HG03460 (cell line): ENCODE results near the gene TNFRSF1B.

Source experiments
- ATAC-seq: cut with Tn5 transposase; IDR thresholded peaks from one replicate; pipeline ENCODE4 v1.9.1; 2021; ENCODE audit not compliant: unreplicated experiment

TNFRSF1B gene

DNA sequence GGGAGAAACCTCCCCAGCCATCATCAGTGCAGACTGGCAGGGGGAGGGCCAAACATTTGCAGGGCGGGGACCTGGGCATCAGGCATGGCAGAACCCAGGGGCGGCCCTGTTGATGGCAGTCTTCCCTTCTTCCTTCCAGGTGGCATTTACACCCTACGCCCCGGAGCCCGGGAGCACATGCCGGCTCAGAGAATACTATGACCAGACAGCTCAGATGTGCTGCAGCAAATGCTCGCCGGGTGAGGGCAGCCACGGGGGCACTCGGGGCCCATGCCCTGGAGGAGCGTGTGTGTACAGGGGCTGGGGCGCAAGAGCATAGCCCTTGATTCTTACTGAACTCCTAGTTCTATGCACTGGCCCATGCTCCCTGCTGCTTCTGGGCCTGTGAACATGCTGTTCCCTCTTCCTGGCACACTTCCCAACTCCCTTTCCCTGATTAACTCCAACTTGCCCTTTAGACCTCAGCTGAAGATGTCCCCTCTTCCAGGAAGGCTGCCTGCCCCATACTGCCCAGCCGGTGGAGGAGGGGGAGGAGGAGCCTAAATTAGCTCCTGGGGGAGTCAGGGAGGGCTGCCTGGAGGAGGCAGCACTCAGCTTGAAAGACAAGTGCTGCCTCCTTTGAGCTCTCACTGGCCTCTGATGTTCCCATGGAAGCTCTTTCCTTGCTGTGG lies 22.0 kb downstream of the TNFRSF1B start:
- ATAC-seq, result no peak

DNA sequence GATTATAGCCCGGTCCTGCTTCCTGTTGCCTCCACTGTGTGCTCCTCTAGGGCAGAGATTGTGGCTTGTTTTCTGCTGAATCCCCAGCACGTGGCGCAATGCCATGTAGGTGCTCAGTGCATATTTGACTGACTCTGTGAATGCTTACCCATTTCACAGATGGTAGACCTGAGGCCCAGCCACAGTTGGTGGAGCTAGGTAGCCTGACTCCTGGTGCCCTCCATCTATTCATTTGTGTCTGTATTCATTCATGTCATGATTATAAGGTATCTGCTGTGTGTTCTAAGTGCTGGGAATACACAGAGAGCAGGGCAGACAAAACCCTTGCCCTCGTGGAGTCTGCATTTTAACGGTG lies 22.5 kb downstream of the TNFRSF1B start:
- no peak for ATAC-seq

DNA sequence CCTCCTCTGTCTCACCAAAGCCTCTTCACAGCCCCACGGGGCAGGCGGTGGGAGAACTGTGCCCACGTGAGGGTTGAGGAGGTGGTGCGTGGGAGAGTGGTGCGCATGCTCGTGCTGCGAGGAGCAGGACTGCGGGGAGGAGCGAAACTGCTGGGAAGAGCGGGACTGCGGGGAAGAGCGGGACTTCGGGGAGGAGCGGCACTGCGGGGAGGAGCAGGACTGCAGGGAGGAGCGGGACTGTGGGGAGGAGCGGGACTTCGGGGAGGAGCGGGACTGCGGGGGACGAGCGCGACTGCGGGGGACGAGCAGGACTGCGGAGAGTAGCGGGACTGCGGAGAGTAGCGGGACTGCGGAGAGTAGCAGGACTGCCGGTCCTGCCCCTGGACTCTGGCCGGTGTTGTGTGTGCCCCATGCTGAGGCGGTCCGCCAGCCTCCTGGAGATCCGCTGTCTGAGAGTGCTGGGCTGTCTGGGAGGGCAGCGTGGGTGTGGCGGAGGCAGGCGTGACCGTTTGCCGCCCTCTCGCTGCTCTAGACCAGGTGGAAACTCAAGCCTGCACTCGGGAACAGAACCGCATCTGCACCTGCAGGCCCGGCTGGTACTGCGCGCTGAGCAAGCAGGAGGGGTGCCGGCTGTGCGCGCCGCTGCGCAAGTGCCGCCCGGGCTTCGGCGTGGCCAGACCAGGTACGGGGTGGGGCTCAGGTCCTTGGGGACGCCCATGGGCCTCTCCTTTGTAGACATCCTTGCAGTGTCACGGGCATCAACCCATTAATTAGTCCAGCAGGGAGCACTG lies 24.6 kb downstream of the TNFRSF1B start:
- no peak for ATAC-seq

DNA sequence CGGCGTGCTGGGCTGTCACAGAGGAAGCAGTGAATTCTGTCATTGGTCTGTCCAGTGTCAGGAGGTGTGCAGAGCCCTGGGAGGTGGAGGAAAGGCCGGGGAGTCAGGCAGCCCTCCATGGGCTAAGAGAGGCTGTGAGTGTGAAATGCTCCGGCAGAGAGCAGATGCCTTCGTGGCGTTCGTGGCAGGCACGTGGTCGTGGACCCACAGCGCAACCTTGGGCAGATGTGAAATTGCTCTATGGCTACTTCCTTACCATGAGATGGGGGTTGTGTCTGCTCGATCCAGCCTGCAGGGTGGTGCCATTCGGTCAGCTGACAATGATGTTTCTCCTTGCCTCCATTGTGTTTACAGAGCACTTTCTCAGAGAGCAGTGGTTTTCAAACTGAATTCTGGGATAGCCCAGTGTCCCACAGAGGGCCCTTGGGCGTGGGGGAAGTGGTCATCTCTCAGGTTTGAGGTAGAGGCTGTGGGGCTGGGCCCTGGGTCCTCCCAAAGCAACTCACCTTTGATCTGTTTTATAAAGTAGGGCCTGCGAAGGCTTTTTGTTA lies 27.9 kb downstream of the TNFRSF1B start:
- no peak for ATAC-seq

DNA sequence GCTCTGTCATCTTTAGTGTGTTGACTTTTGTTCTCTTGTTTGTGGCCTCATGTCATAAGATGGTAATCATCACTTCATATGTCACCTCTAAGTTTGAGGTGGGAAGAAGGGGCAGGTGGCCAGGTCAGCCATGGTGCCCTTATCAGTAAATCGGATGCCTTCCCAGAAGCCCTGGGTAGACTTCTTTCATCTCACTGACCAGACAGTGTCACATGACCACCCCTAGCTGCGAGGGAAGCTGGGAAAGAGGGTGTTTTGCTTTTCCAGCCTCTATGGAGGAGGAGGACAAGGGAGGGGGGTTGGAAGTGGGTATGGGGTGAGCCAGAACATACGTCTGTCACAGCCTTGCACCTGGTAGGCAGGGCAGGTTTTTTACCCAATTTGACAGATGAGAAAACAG lies 28.6 kb downstream of the TNFRSF1B start:
- ATAC-seq, result no peak

DNA sequence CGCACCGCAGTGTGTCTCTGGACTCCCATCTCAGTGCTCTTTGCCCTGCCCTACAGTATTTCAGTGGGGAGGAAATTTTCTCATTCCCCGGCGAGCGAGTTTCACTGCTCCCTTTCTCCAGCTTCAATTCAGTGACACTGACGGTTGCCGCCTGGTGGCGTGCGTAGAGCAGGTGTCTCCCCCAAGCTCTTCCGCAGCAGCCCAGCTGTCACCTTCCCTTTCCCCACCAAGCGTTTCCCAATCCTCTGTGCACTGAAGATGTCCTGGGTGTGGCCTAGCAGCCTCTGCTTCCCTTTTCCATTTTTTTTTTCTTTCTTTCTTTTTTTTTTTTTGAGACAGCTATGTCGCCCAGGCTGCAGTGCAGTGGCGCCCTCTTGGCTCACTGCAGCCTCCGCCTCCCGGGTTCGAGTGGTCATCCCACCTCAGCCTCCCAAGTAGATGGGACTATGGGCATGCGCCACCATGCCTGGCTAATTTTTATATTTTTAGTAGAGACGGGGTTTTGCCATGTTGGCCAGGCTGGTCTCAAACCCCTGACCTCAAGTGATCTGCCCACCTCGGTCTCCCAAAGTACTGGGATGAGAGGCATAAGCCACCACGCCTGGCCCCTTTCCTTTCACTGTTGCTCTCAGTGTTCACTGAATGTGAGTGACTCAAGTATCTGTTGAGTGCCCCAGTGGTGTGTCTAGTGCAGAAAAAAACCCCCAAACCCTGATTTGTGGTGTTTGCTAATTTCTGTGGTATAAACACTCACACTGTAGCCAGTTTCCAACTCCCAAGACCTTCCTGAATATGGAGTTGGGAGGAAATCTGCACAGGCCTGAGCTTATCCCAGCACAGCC lies 30.1 kb downstream of the TNFRSF1B start:
- no peak for ATAC-seq

DNA sequence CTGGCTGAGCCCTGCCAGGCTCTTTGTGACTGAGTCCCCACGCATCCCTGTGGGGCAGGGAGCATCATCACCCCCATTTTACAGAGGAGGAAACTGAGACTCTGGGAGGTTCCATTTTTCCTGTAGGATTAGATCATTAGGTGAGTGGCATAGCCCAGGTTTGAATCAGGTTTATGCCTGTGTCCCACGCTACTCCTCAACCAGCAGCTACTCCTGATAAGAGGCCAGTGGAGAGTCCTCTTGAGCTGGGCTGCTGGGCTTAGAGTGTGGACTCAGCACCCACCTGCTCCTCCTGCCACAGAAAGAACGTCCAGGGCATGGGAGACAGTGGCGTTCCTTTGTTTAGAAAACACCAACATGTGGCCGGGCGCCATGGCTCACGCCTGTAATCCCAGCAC lies 30.7 kb downstream of the TNFRSF1B start:
- no peak for ATAC-seq

DNA sequence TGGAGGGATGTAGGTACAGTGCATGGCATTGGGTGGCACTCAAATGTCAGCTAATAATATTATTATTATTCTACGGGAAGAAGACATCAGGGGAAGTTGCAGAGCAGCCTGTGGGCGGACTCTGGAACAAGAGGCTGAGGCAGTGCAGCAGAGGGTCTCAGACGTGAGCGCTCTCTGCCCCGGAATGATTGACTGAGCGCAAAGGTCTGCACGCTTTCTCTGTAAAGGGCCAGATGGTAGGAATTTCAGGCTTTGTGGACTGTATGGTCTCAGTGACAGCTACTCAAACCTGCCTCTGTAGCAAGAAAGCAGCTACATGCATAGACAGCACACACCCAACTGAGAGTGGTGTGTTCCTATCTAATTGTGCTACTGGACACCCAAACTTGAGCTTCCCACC lies 33.4 kb downstream of the TNFRSF1B start:
- ATAC-seq, result no peak

DNA sequence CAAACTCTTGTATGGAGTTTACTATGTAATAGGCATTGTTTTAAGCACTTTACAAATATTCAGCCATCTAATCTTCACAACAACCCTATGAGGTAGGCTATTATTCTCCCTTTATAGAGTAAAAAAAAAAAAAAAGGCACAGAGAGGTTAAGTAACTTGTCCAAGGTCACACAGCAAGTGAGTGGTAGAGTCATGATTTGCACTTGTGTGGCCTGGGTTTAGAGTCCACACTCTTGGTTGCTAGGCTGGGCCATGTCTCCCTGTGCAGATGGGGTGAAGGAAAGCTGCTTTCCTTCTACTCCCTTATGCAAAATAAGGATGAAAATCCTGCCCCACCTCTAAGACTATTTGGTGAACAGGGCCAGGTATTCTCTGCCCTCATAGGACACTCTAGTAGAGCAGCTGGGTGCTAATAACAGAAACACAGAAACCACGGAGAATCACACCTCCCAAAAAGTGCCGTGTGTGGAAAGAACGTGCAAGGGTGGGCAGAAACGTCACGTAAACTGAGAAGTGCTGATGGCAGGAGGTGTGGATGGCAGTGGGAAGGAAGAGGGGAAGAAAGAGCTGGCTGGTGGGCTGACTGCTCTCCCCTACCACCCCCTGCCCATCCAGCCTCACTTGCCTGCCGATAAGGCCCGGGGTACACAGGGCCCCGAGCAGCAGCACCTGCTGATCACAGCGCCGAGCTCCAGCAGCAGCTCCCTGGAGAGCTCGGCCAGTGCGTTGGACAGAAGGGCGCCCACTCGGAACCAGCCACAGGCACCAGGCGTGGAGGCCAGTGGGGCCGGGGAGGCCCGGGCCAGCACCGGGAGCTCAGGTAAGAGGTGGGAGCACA lies 34.8 kb downstream of the TNFRSF1B start:
- no peak for ATAC-seq

DNA sequence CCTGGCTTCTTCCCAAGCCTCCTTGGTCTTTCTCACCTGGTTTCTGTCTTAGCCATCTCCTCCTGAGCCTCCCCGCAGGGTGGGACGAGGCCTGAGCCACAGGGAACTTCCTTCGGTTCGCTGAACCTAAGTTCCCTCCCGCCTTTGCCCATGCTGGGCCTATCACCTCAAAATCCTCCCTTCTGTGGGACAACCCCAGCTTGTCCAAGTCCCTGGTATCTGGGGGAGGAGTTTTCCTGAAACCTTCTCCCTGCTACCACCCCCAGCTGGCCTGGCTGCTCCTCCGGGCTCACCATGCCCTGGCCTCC lies 35.4 kb downstream of the TNFRSF1B start:
- ATAC-seq, result no peak

DNA sequence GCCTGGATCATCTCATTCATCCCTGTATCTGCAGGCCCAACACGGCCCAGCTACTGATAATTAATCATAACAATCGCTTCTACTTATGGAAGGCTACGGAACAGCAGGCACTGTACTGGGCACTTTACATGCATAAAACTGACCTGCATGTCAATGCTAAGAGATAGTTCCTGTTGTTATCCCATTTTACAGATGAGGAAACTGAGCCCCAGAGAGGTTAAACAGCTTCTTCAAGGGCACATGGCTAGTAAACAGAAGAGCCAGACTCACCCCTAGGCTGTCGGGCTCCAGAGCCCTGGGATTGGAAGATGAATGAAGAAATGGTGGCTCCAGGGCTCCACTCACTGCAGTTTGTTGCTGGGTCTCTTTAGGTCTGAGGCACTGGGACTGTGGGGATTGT lies 35.8 kb downstream of the TNFRSF1B start:
- no peak for ATAC-seq

DNA sequence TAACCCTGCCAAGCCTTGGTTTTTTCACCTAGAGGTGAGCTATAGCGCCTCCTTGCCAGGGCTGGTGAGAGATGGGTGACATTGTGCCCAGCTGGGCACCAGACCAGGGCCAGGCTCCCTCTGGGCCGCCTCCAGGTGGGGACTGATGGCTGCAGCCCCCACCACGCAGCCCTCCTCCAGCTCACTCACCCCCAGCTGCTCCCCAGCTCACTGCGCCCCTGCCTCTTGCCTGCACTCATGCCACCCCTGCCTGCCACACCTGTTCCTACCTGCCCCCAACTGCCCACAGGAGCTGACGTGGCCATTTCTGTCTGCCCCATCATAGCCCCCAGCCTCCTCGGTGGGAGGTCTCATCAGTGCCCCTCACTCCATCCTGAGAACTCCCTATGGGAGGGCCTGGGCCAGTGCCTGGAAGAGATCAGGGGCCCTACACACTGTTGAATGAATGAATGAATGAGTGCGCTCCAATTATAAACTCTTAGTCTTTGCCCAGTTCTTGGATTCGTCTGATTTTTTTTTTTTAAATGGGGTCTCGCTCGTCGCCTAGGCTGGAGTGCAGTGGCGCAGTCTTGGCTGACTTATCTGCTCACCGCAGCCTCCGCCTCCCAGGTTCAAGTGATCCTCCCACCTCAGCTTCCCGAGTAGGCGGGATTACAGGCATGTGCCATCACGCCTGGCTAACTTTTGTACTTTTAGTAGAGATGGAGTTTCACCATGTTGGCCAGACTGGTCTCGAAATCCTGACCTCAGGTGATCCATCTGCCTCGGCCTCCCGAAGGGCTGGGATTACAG lies 36.6 kb downstream of the TNFRSF1B start:
- no peak for ATAC-seq

DNA sequence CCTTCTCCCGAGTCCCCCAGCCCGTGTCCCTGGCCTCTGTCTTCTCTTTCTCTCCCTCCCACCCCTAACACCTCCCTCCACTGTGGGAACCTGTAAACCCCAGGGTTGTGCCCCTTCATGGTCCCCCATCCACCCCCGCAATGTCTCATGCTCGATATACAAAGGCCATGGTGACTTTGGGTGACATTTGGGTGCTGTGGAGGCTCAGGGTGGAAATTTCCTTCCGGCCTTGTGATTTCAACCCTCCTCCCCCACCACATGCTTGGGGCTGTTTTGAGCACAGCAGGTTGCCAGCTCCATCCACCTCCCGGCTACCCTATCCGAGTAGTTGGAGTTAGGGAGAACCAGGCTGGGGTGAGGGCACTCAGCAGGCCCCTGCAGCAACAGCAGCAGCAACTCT lies 37.3 kb downstream of the TNFRSF1B start:
- no peak for ATAC-seq

DNA sequence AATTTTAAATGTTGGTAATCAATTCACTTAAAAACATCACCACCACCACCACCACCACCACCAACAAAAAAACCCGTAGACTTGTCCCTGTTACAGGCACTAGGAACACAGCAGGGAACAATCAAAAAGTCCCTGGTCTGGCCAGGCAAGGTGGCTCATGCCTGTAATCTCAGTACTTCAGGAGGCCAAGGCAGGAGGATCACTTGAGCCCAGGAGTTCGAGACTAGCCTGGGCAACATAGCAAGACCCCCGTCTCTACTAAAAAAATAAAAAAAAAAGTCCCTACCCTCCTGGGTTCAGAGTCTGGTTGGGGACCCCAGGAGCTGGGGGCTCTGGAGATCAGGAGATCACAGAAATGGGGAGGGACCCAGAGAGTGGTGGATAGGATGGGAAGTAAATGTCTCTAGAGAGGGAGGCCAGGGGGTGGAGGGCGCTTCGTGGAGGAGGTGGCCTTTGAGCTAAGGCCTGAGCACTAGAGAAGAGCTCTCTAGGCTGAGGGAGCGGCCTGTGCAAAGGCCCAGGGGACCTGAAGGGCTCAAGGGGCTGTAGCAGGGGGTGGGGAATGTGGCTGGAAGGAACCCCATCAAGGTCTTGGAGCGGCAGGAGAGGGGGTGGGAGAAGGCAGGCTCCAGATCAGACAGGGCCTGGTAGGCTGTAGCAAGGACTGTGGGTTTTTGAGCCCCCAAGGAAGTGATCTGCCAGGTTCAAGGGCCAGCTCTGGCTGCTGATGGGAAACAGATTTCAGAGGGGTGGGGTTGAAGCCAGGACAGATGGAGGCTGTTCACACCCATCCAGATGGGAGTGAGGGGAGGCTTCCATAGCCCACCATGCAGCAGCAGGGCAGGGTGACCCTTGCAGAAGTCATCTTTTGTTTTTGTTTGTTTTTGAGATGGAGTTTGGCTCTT lies 38.2 kb downstream of the TNFRSF1B start:
- ATAC-seq, result no peak

DNA sequence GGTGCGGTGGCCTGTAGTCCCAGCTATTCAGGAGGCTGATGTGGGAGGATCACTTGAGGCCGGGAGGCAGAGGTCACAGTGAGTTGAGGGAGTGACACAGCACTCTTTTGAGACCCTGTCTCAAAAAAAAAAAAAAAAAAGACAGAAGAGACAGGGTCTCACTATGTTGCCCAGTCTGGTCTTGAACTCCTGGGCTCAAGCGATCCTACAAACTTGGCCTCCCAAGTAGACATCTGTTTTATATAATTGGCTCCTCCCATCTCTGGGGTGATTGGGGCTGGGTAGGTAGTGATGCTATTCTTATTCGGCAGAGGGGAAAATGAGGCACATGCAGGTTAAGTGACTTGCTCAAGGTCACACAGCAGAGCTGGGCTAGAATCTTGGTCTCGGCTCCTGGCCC lies 39.4 kb downstream of the TNFRSF1B start:
- no peak for ATAC-seq

DNA sequence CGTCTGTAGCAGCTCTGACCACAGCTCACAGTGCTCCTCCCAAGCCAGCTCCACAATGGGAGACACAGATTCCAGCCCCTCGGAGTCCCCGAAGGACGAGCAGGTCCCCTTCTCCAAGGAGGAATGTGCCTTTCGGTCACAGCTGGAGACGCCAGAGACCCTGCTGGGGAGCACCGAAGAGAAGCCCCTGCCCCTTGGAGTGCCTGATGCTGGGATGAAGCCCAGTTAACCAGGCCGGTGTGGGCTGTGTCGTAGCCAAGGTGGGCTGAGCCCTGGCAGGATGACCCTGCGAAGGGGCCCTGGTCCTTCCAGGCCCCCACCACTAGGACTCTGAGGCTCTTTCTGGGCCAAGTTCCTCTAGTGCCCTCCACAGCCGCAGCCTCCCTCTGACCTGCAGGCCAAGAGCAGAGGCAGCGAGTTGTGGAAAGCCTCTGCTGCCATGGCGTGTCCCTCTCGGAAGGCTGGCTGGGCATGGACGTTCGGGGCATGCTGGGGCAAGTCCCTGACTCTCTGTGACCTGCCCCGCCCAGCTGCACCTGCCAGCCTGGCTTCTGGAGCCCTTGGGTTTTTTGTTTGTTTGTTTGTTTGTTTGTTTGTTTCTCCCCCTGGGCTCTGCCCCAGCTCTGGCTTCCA lies 40.1 kb downstream of the TNFRSF1B start:
- ATAC-seq, result no peak

DNA sequence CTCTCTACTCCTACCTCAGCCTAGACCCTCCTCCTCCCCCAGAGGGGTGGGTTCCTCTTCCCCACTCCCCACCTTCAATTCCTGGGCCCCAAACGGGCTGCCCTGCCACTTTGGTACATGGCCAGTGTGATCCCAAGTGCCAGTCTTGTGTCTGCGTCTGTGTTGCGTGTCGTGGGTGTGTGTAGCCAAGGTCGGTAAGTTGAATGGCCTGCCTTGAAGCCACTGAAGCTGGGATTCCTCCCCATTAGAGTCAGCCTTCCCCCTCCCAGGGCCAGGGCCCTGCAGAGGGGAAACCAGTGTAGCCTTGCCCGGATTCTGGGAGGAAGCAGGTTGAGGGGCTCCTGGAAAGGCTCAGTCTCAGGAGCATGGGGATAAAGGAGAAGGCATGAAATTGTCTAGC lies 41.5 kb downstream of the TNFRSF1B start:
- no peak for ATAC-seq

DNA sequence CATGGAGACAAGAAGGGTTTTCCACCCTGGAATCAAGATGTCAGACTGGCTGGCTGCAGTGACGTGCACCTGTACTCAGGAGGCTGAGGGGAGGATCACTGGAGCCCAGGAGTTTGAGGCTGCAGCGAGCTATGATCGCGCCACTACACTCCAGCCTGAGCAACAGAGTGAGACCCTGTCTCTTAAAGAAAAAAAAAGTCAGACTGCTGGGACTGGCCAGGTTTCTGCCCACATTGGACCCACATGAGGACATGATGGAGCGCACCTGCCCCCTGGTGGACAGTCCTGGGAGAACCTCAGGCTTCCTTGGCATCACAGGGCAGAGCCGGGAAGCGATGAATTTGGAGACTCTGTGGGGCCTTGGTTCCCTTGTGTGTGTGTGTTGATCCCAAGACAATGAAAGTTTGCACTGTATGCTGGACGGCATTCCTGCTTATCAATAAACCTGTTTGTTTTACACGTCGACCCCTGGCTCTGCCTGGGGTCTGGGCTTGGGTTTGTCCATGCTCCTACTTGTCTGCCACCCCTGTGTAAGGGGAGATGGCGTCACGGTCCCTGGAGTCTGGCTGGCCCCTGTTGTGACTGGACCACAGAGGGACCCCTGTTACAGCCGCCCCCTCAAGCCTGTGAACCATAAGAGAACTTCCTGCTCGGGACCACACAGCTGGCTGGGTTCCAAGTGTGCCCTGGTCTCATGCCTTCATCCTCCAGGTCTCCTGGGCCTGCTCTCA lies 42.1 kb downstream of the TNFRSF1B start:
- ATAC-seq, result peak; percentile 46
